ENCODE data around the gene UBC.
A peak's percentile ranks its signal among the peaks of the same experiment; 100 is the strongest.
"Not testable (repeated sequence)": the region's sequence is repeated elsewhere in the genome, so short reads cannot be mapped to it uniquely, and the experiment has no call there.

The UBC gene

DNA sequence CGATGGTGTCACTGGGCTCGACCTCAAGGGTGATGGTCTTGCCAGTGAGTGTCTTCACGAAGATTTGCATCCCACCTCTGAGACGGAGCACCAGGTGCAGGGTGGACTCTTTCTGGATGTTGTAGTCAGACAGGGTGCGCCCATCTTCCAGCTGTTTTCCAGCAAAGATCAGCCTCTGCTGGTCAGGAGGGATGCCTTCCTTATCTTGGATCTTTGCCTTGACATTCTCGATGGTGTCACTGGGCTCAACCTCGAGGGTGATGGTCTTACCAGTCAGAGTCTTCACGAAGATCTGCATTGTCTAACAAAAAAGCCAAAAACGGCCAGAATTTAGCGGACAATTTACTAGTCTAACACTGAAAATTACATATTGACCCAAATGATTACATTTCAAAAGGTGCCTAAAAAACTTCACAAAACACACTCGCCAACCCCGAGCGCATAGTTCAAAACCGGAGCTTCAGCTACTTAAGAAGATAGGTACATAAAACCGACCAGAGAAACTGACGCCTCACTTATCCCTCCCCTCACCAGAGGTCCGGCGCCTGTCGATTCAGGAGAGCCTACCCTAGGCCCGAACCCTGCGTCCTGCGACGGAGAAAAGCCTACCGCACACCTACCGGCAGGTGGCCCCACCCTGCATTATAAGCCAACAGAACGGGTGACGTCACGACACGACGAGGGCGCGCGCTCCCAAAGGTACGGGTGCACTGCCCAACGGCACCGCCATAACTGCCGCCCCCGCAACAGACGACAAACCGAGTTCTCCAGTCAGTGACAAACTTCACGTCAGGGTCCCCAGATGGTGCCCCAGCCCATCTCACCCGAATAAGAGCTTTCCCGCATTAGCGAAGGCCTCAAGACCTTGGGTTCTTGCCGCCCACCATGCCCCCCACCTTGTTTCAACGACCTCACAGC, 717 bp downstream of the UBC start:
- DNase-seq, result peak; percentile 95

DNA sequence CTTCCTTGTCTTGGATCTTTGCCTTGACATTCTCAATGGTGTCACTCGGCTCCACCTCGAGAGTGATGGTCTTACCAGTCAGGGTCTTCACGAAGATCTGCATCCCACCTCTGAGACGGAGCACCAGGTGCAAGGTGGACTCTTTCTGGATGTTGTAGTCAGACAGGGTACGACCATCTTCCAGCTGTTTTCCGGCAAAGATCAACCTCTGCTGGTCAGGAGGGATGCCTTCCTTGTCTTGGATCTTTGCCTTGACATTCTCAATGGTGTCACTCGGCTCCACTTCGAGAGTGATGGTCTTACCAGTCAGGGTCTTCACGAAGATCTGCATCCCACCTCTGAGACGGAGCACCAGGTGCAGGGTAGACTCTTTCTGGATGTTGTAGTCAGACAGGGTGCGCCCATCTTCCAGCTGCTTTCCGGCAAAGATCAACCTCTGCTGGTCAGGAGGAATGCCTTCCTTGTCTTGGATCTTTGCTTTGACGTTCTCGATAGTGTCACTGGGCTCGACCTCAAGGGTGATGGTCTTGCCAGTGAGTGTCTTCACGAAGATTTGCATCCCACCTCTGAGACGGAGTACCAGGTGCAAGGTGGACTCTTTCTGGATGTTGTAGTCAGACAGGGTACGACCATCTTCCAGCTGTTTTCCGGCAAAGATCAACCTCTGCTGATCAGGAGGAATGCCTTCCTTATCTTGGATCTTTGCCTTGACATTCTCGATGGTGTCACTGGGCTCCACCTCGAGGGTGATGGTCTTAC, 1.7 kb downstream of the UBC start:
- DNase-seq, result not testable (repeated sequence)

DNA sequence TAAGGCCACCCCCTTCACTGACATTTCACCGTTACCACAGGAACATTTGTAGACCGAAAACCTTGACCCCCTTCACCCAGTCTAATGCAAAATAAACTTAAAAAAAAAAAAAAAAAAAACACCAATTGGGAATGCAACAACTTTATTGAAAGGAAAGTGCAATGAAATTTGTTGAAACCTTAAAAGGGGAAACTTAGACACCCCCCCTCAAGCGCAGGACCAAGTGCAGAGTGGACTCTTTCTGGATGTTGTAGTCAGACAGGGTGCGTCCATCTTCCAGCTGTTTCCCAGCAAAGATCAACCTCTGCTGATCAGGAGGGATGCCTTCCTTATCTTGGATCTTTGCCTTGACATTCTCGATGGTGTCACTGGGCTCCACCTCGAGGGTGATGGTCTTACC, 2.9 kb downstream of the UBC start:
- not testable (repeated sequence) for DNase-seq

DNA sequence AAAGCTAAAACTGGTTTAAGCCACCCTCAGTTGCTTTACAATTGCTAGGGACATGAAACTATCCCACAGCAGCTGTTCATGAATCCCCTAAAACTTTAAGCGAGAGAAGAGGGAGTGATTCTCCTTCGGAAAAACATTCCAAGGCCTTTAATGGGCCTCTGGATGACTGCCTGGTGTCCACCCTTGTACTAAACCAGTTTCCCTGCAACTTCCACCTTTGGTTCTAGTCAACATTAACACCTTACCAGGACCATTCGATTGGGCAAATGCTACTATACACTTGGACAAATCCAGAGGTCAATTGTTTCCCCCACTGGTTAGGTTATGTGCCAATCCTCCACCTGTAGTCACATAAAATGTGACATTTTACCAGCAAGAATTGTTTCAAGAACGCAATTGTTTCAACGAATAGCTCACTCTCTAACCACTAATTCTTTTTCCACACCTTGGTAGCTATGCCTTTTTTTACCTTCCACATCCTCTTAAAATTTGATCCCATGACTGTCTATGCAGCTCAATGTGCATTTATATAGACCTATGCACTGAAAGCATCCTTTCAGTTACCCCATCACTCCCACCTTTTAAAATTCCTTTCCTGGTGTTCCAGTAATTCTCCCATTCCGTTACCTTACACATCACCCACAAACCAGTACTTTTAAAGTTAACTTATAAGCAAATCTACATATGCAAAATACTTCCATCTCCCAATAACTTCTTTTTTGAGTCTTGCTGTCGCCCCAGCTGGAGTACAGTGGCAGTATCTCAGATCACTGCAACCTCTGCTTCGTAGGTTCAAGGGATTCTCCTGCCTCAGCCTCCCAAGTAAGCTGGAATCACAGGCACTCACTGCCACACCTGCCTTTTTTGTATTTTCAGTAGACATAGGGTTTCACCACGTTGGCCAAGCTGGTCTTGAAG, 3.6 kb downstream of the UBC start:
- DNase-seq, result peak; percentile 10

- no peak for DNase-seq
Measured at GRCh38 chr12:124909831-124910560, 4.5 kb downstream of the UBC start.

DNA sequence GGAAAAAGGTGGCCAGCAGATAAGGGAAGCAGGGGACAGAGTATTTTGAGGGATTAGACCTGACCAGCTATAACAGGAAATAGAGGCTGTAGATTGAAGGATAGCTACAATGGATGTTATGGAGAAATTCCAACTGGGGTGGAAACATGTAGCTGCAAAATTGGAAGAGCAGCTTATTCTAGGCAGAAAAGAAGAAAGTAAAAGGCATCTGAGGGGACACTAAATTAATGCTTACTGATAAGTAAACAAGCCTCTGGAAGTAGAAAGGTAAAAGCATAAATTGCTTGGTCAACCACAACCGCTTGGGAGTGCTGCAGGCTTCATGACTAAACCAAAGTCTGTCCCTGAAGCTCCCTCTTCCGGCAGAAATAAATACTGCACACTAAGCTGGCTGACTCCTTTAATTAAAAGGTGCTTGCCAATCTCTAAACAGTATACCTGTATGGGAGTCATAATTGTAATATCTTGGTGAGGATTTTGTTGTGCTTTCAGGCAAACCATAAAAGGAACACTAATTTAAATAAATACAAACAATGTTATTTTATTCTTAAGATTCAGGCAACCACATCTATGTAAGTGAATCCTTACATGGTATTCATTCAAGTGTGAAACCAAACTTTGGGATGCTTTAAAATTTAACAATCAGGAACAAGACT, 7.7 kb downstream of the UBC start:
- DNase-seq, result peak; percentile 97

- peak; percentile 44 for DNase-seq
Measured at GRCh38 chr12:124904306-124905098, 9.9 kb downstream of the UBC start.

GRCh38 chr12:124902916-124903315, 11.5 kb downstream of the UBC start:
- DNase-seq, result no peak

- DNase-seq, result no peak
Measured at GRCh38 chr12:124901003-124901402, 13.4 kb downstream of the UBC start.

- DNase-seq, result not testable (repeated sequence)
Measured at GRCh38 chr12:124900345-124900795, 14.1 kb downstream of the UBC start.

GRCh38 chr12:124898923-124899294, 15.5 kb downstream of the UBC start:
- no peak for DNase-seq

- peak; percentile 91 for DNase-seq
Measured at GRCh38 chr12:124898200-124898922, 16.1 kb downstream of the UBC start.

DNA sequence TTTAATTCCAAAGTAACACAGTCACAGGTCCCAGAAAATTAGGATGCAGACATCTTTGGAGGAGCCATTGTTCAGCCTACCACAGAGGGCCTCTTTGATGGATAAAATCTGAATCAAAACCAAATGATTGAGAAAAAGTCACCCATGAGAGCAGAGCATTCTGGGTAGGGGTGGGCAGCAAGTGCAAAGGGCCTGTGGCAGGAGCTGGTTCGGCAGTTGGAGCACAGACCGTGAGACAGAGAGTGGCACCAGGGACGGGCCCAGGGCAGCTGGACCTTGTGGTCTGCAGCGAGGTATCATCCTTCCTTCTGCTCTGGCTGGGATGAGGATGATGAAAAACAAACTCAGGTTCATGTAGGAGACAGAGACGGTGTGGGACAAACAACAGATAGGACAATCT, 18.0 kb downstream of the UBC start:
- DNase-seq, result no peak

- DNase-seq, result no peak
Measured at GRCh38 chr12:124893792-124894516, 20.5 kb downstream of the UBC start.

- DNase-seq, result no peak
Measured at GRCh38 chr12:124888260-124888659, 26.2 kb downstream of the UBC start.

GRCh38 chr12:124887766-124888165, 26.7 kb downstream of the UBC start:
- not testable (repeated sequence) for DNase-seq

- peak; percentile 94 for DNase-seq
Measured at GRCh38 chr12:124884587-124885438, 29.6 kb downstream of the UBC start.

Measured in hematopoietic multipotent progenitor cell treated with erythropoietin and hydrocortisone succinate and interleukin-3 and kit ligand, for 6 days (in vitro differentiated cells).